DND-41 (cell line): ENCODE data around the gene ACSL1.

ENCODE experiments used
- EZH2 ChIP-seq: IDR thresholded peaks from 3 replicates; pipeline ENCODE4 v1.6.1; 2012; ENCODE audit warnings: borderline replicate concordance, low read depth, mild to moderate bottlenecking, moderate library complexity, low read length, inconsistent platforms; ENCODE audit not compliant: severe bottlenecking
- TF ChIP-seq, protein P1 (sequence below): IDR thresholded peaks from 2 replicates; pipeline ENCODE4 v1.5.1; 2012; ENCODE audit warnings: borderline replicate concordance, low read length, moderate library complexity, mild to moderate bottlenecking; ENCODE audit not compliant: poor library complexity, severe bottlenecking; ENCODE audit errors: extremely low read depth

DNA sequence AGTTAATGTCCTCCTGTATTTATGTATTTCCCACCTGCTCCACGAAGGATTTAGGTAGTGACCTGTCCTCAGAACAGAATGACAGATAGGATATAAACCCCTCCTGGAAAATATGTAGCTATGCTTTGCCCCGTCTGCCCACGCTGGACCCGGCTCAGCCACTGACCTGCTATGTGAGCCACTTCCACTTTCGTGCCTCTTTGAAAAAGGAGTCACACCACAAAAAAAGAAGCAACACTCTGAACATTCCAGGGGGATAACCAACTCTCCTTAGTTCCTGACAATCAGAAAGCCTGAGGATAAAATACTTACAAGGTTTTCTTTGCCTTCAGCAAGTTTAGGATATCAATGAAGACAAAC is 11.1 kb downstream of the ACSL1 start:
- TF ChIP-seq, protein P1, sequence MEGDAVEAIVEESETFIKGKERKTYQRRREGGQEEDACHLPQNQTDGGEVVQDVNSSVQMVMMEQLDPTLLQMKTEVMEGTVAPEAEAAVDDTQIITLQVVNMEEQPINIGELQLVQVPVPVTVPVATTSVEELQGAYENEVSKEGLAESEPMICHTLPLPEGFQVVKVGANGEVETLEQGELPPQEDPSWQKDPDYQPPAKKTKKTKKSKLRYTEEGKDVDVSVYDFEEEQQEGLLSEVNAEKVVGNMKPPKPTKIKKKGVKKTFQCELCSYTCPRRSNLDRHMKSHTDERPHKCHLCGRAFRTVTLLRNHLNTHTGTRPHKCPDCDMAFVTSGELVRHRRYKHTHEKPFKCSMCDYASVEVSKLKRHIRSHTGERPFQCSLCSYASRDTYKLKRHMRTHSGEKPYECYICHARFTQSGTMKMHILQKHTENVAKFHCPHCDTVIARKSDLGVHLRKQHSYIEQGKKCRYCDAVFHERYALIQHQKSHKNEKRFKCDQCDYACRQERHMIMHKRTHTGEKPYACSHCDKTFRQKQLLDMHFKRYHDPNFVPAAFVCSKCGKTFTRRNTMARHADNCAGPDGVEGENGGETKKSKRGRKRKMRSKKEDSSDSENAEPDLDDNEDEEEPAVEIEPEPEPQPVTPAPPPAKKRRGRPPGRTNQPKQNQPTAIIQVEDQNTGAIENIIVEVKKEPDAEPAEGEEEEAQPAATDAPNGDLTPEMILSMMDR: no peak
- TF ChIP-seq EZH2: no peak
